AG10803 (cell line): ENCODE measurements around the gene CNTN4.

Experiments
- DNase-seq: peaks from one replicate; pipeline ENCODE4 v3.0.0; 2010; ENCODE audit warnings: low read depth
- H3K4me3 ChIP-seq: 2 replicates; pipeline ENCODE4 v1.5.1; 2011; ENCODE audit warnings: mild to moderate bottlenecking, low read length, control low read depth
- CTCF ChIP-seq: conservative IDR thresholded peaks from 2 replicates; pipeline ENCODE4 v1.5.1; 2011; ENCODE audit warnings: mild to moderate bottlenecking, low read length, control low read depth, inconsistent platforms

The CNTN4 gene

GRCh38 chr3:2826036-2826435 is 727.4 kb downstream of the CNTN4 start:
- no peak for DNase-seq
- H3K4me3 ChIP-seq = no peak overlapping the region
- no peak for TF ChIP-seq CTCF

GRCh38 chr3:2826453-2826852 is 727.8 kb downstream of the CNTN4 start:
- H3K4me3 ChIP-seq = no peak overlapping the region
- no peak for DNase-seq
- TF ChIP-seq CTCF = no peak

- DNase-seq = no peak
- TF ChIP-seq CTCF = no peak
These were observed 738.6 kb downstream of the CNTN4 start for GRCh38 chr3:2837239-2837638.

GRCh38 chr3:2837910-2838309 is 739.2 kb downstream of the CNTN4 start:
- DNase-seq = no peak
- TF ChIP-seq CTCF = no peak

More at GRCh38 chr3:2837239-2837638, 738.6 kb downstream of the CNTN4 start:
- H3K4me3 ChIP-seq = no peak overlapping the region

GRCh38 chr3:2838546-2839157 is 740.0 kb downstream of the CNTN4 start:
- TF ChIP-seq CTCF = no peak
- H3K4me3 ChIP-seq = no peak overlapping the region
- no peak for DNase-seq

More at GRCh38 chr3:2837910-2838309, 739.2 kb downstream of the CNTN4 start:
- no peak overlapping the region for H3K4me3 ChIP-seq

GRCh38 chr3:2839876-2840275 is 741.2 kb downstream of the CNTN4 start:
- TF ChIP-seq CTCF = no peak

GRCh38 chr3:2847062-2847841 is 748.6 kb downstream of the CNTN4 start:
- TF ChIP-seq CTCF = no peak
- H3K4me3 ChIP-seq = no peak overlapping the region
- DNase-seq = no peak

More at GRCh38 chr3:2839876-2840275, 741.2 kb downstream of the CNTN4 start:
- no peak overlapping the region for H3K4me3 ChIP-seq
- no peak for DNase-seq
